Keratinocyte (primary cell): ENCODE results near the gene CLDN24. TPM values are rescaled to one million over a fixed set of nuclear protein-coding genes. Genes with fewer than 3 reads are reported as not detected.
A peak's percentile ranks its signal among the peaks of the same experiment; 100 is the strongest.

Experiments
- DNase-seq: peaks from one replicate; pipeline ENCODE4 v3.0.0-alpha.2; 2011; ENCODE audit warnings: low read depth, missing footprints, low spot score
- FAIRE-seq: peaks from 2 replicates; lab custom pipeline; 2011; peaks lifted over from hg19 to GRCh38; lab: Jason Lieb, UNC
- H2AFZ ChIP-seq: 2 replicates; pipeline ENCODE4 v1.6.0; 2012; ENCODE audit warnings: low read length, control low read depth, inconsistent platforms; ENCODE audit not compliant: control insufficient read depth
- H3K27ac ChIP-seq: 2 replicates; pipeline ENCODE4 v1.5.1; 2011; ENCODE audit warnings: low read length; ENCODE audit not compliant: control insufficient read depth, insufficient read depth
- H3K27me3 ChIP-seq: 3 replicates; pipeline ENCODE4 v1.6.0; 2011; ENCODE audit warnings: low read length; ENCODE audit not compliant: control insufficient read depth, insufficient read depth; ENCODE audit errors: extremely low read depth
- H3K36me3 ChIP-seq, 2 experiments: 2 replicates in 1 of 2; 3 replicates in 1 of 2; pipeline ENCODE4 v1.5.1; 2011; ENCODE audit warnings: low read length in 2 of 2, mild to moderate bottlenecking in 1 of 2; ENCODE audit not compliant: control insufficient read depth in 2 of 2, insufficient read depth in 2 of 2; ENCODE audit errors: extremely low read depth in 1 of 2
- H3K4me1 ChIP-seq: 3 replicates; pipeline ENCODE4 v1.5.1; 2011; ENCODE audit warnings: low read length; ENCODE audit not compliant: control insufficient read depth, insufficient read depth; ENCODE audit errors: extremely low read depth
- H3K4me2 ChIP-seq: 3 replicates; pipeline ENCODE4 v1.6.0; 2011; ENCODE audit warnings: low read depth, low read length; ENCODE audit not compliant: control insufficient read depth, insufficient read depth; ENCODE audit errors: extremely low read depth
- H3K4me3 ChIP-seq, 3 experiments: fragments of 200-600 bp in 1 of 3; sonication (generic) in 1 of 3; 2 replicates in 2 of 3; 3 replicates in 1 of 3; pipeline ENCODE4 v1.5.1; 2011 to 2016; ENCODE audit warnings: low read length in 3 of 3, mild to moderate bottlenecking in 3 of 3, control low read depth in 2 of 3, inconsistent platforms in 1 of 3, low read depth in 1 of 3, mixed read lengths in 1 of 3, mixed run types in 1 of 3, moderate library complexity in 1 of 3; ENCODE audit not compliant: control insufficient read depth in 2 of 3, insufficient read depth in 2 of 3; ENCODE audit errors: extremely low read depth in 1 of 3
- H3K79me2 ChIP-seq: 2 replicates; pipeline ENCODE4 v1.6.0; 2012; ENCODE audit warnings: low read length; ENCODE audit not compliant: control insufficient read depth, insufficient read depth
- H3K9ac ChIP-seq: 3 replicates; pipeline ENCODE4 v1.6.0; 2011; ENCODE audit warnings: low read length; ENCODE audit not compliant: control insufficient read depth, insufficient read depth; ENCODE audit errors: extremely low read depth
- H3K9me1 ChIP-seq: 3 replicates; pipeline ENCODE4 v1.6.0; 2011; ENCODE audit warnings: low read length; ENCODE audit not compliant: control insufficient read depth, insufficient read depth; ENCODE audit errors: extremely low read depth
- H3K9me3 ChIP-seq: 2 replicates; pipeline ENCODE4 v1.5.1; 2012; ENCODE audit warnings: low read depth, low read length; ENCODE audit not compliant: control insufficient read depth
- H4K20me1 ChIP-seq: 3 replicates; pipeline ENCODE4 v1.6.0; 2011; ENCODE audit warnings: low read length; ENCODE audit not compliant: control insufficient read depth, insufficient read depth; ENCODE audit errors: extremely low read depth
- CTCF ChIP-seq, 3 experiments: IDR thresholded peaks in 1 of 3; conservative IDR thresholded peaks in 1 of 3; optimal IDR thresholded peaks in 1 of 3; 2 replicates in 2 of 3; 3 replicates in 1 of 3; pipeline versions ENCODE3 to v1.5.1; 2011; ENCODE audit warnings: low read length in 3 of 3, mild to moderate bottlenecking in 3 of 3, moderate library complexity in 2 of 3, control low read depth in 1 of 3, inconsistent platforms in 1 of 3; ENCODE audit not compliant: insufficient read depth in 2 of 3; ENCODE audit errors: extremely low read depth in 1 of 3
- EZH2 ChIP-seq: IDR thresholded peaks from one replicate; pipeline ENCODE4 v1.6.1; 2012; ENCODE audit warnings: inconsistent platforms, mild to moderate bottlenecking, low read length, moderate library complexity
- dilution Hi-C: fragments of 300-500 bp; cut with MboI; formaldehyde crosslinking; loops from one replicate; pipeline ENCODE4 v1.7.0; 2020; ENCODE audit warnings: low sequenced_read_pairs; ENCODE audit not compliant: extremely low pct_ligation_motif_present
- polyA minus RNA-seq, 3 experiments: library from RNA; depleted of rRNA, polyadenylated mRNA; stranded (reverse); fragments of >200 nt; gene quantifications; 1 replicate in 1 of 3; 2 replicates in 1 of 3; 3 replicates in 1 of 3; pipeline ENCODE4 v1.2.3, GENCODE V29; 2011
- polyA plus RNA-seq, 5 experiments: library from polyadenylated mRNA; depleted of rRNA in 3 of 5; stranded (reverse) in 3 of 5; stranded (forward) in 1 of 5; unstranded in 1 of 5; fragments of >200 nt; gene quantifications; 1 replicate in 1 of 5; 2 replicates in 3 of 5; 3 replicates in 1 of 5; pipeline versions ENCODE4 v1.2.1 to v1.2.3, GENCODE V29; 2011 to 2012; ENCODE audit warnings: missing spikeins in 2 of 5, low read depth in 1 of 5, low replicate concordance in 1 of 5

Gene CLDN24
- polyA plus RNA-seq (not detected in 3 replicates), polyA minus RNA-seq (not detected in 3 replicates)
- polyA plus RNA-seq (2011; ENCODE audit: low read depth), result not detected
- polyA plus RNA-seq (2011; cell fraction: cytosol; rRNA removed), result not detected in 2 replicates
- not detected in 2 replicates for polyA plus RNA-seq (2011; cell fraction: nucleus; rRNA removed)
- not detected in 2 replicates for polyA plus RNA-seq (2012; ENCODE audit: low replicate concordance)
- not detected for polyA minus RNA-seq (2011; cell fraction: cytosol; rRNA and poly(A)+ RNA removed)
- not detected in 2 replicates for polyA minus RNA-seq (2011; cell fraction: nucleus; rRNA and poly(A)+ RNA removed)

- no peak within 1 kb of the TSS for H2AFZ ChIP-seq
- FAIRE-seq (no peak), DNase-seq (no peak)
- H3K36me3 ChIP-seq, result peaks cover 0 to 3% of the 10 kb centered on the region in 2 experiments
- no peak within 1 kb of the TSS for H3K27ac ChIP-seq
- no peaks in the 10 kb centered on the region for H3K27me3 ChIP-seq
- dilution Hi-C loops, result loop anchor here (10.0 kb wide), 1 partner anchor 82 kb away; no protein-coding TSS in a partner anchor
- no peaks in the 10 kb centered on the region for H3K79me2 ChIP-seq
- TF ChIP-seq EZH2 (no peak), CTCF (optimal IDR thresholded peaks at IDR 0.05 in 1 of 3, IDR thresholded peaks at IDR 0.05 in 1 of 3, conservative IDR thresholded peaks at IDR 0.05 in 1 of 3; ENCODE audit: extremely low read depth in 1 of 3, insufficient read depth in 2 of 3, low read length in 3 of 3) (no peak)
- no peaks in the 10 kb centered on the region for H4K20me1 ChIP-seq
- H3K4me3 ChIP-seq, result no peak within 1 kb of the TSS
- H3K4me2 ChIP-seq, result no peak within 1 kb of the TSS
- no peak within 1 kb of the TSS for H3K9ac ChIP-seq
- no peaks in the 10 kb centered on the region for H3K4me1 ChIP-seq
- no peaks in the 10 kb centered on the region for H3K9me1 ChIP-seq
- no peaks in the 10 kb centered on the region for H3K9me3 ChIP-seq
These were observed at the start of gene CLDN24 for GRCh38 chr4:183322326-183322725. CLDN24 (minus strand) TSS chr4:183322426; CDS start chr4:183322426, 0 bp downstream.

- DNase-seq, result no peak
- no peak overlapping the region for H3K9ac ChIP-seq
- no peaks in the 10 kb centered on the region for H4K20me1 ChIP-seq
- no peaks in the 10 kb centered on the region for H3K27me3 ChIP-seq
- no peaks in the 10 kb centered on the region for H3K9me1 ChIP-seq
- H3K4me2 ChIP-seq, result peak overlapping the region; percentile 17
- no peaks in the 10 kb centered on the region for H3K36me3 ChIP-seq
- no peak overlapping the region for H3K4me3 ChIP-seq
- dilution Hi-C loops, result no loop called here
- no peaks in the 10 kb centered on the region for H3K79me2 ChIP-seq
- no peak overlapping the region for H2AFZ ChIP-seq
- no peak overlapping the region for H3K27ac ChIP-seq
- H3K4me1 ChIP-seq, result no peaks in the 10 kb centered on the region
- FAIRE-seq, result no peak
- no peak for TF ChIP-seq EZH2
- no peak for TF ChIP-seq CTCF (optimal IDR thresholded peaks at IDR 0.05 in 1 of 3, IDR thresholded peaks at IDR 0.05 in 1 of 3, conservative IDR thresholded peaks at IDR 0.05 in 1 of 3; ENCODE audit: extremely low read depth in 1 of 3, insufficient read depth in 2 of 3, low read length in 3 of 3)
- H3K9me3 ChIP-seq, result no peaks in the 10 kb centered on the region
These were observed 48.6 kb upstream of the CLDN24 start for GRCh38 chr4:183370786-183371185.
